Measurements from ENCODE around the gene FGFRL1. TPM values are rescaled to one million over a fixed set of nuclear protein-coding genes. Genes with fewer than 3 reads are reported as not detected.

Gene FGFRL1
- total RNA-seq, 1 donor from 2014 or later = 22.2 TPM

DNA sequence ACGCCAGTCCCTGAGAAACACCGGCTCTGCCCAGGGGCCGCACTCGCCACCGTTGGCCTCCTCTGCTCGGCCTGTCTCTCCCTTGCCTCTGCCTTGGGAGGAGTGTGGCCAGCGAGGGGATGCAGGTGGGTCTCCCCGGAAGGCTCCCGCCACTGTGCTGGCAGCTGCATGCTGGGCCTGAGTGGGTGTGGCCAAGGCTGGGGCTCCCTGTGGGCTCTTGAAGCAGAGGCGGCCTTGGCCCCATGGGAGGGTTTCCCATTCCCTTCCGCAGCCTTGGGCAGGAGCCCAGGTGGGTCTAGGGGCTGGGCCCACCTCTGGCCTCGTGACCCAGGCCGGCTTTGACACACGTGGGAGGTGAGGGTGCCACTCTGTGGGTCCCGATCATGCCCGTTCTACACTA lies 19.1 kb downstream of the FGFRL1 start:
- intact Hi-C loops (cut with DNase I) = no loop called here

DNA sequence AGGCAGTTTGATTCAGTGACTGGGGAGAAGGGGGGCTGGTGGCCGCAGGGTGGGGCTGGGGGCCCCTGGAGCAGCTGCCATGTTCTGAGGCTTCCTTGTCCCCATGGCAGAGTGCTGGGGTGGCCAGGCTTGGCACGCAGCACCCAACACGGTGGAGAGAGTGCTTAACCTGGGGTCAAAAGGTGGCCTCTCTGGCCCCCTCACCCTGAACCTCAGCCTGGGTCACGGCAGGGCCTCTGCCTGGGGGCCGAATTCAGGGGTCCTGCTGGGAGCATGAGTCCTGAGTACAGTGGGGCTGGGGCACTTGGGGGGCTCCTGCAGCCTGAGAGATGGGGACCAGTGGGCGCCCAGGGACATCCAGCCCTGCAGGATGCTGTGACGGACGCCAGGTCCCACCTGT lies 19.9 kb downstream of the FGFRL1 start:
- intact Hi-C loops (cut with DNase I) = no loop called here

More for the DNA sequence above, 19.1 kb downstream of the FGFRL1 start:
- no peak for ATAC-seq (ENCODE audit: poor library complexity)
- DNase-seq = no peak

DNA sequence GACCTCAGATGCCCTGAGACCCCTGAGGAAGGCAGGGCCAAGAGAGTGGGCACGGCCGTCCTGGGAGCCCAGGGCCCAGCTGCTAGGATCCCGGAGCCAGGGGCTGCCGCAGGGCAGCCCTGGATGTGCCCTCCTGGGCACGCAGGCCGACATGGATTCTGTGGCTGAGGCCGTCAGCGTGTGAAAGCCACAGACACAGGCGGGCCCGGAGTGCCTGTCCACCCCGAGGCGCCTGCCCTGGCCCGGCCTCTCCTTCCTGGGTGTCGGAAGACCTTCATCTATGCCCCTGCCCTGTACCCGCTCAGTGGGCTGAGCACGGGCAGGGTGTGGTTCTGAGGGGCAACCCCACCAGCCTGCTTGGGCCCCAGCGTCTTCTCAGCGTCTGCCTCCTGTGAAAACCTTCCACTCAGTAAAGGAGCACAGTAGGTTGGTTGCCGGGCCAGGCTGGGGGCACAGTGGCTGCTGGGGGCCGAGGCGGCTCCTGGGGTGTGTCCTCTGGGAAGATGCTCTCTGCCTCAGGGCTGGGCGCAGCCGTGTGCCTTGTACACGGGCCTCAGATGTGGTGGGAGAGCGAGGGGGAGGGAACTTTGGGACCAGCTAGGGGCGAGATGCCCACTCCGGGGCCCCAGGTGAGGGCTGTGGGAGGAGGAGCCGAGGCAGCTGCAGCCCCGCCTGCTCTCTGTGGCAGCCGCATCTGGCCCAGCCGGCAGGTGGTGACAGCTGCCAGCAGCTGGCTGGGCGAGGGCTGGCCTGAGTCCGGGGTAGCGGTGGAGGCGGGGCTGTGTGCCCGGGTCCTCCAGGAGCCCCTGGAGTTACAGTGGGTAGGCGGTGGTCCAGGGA lies 20.8 kb downstream of the FGFRL1 start:
- intact Hi-C loops (cut with DNase I) = no loop called here
- ATAC-seq (ENCODE audit: poor library complexity) = no peak
- no peak for DNase-seq

More for the DNA sequence above, 19.9 kb downstream of the FGFRL1 start:
- no peak for ATAC-seq (ENCODE audit: poor library complexity)
- no peak for DNase-seq

DNA sequence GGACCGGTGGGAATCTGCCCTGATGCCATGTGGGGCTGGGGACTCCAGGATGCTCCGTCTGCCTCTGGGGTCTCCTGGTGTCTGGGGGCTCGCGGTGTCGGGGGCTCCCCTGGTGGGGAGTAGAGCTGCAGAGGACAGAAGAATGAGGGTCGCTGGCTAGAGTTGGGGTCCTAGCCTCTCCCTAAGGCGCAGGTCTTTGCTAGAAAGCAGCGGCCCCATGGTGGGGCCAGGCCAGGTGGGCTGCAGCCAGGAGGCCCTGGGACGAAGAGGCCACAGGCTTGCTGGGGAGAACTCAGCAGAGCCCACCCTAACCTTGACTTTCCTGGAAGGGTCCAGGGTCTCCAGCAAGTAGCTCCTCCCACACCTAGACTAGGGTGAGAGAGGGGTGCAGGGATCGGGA lies 21.4 kb downstream of the FGFRL1 start:
- ATAC-seq (ENCODE audit: poor library complexity) = no peak
- intact Hi-C loops (cut with DNase I) = no loop called here
- no peak for DNase-seq

DNA sequence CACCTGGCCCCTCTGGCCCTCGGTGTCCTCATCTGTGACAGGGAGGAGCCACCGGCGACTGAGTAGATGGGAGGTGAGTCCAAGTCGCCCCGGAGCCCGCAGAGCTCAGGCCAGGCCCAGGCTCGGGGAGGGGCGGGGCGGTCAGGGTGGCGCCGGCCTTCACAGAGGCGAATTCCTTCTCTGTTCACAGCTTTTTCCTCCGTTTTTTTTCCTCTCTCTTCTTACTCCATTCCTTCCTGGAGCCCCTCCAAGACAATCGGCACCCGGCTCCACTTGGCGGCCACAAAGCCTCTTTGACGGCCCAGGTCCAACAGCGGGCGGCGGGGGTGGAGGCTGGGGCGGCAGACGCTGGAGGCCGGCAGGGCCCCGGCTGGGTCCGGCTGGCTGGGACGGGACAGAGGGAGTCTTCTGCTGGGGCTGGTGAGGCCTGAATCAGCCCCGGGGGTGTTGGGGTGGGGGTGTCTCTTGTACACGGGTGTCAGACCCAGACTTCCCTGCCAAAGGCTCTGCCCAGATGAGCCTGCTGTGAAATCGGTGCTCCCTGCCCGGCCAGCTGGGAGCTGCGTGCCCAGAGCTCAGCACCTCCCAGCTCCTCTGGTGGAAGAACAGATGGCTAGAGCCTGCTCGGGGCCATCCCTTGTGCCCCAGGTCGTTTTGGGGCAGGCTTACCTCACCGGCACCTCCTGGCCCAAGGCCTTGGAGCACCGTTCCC lies 22.6 kb downstream of the FGFRL1 start:
- ATAC-seq (ENCODE audit: poor library complexity) (peak; percentile 53), DNase-seq (peak; percentile 76)
- intact Hi-C loops (cut with DNase I) = no loop called here

DNA sequence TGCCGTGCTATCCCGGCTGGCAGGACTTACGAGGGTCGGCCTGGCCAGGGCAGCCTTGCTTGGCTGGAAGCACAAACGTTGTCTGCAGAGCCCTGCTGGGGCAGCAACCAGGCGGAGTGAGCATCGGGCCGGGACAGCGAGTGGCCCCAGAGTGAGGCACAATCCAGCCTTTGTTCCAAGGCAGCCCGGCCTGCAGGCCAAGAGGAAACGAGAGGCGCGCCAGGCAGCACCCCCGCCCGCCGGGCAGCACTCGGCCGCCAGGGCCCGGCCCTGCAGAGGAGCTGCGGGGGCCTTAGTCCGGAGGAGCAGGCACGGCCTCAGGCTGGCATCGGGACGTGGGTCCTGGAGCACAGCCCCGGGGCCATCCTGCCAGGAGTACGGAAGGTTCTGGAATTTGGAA lies 24.1 kb downstream of the FGFRL1 start:
- intact Hi-C loops (cut with DNase I) = no loop called here
- peak; percentile 60 for ATAC-seq (ENCODE audit: poor library complexity)
- DNase-seq = peak; percentile 78

DNA sequence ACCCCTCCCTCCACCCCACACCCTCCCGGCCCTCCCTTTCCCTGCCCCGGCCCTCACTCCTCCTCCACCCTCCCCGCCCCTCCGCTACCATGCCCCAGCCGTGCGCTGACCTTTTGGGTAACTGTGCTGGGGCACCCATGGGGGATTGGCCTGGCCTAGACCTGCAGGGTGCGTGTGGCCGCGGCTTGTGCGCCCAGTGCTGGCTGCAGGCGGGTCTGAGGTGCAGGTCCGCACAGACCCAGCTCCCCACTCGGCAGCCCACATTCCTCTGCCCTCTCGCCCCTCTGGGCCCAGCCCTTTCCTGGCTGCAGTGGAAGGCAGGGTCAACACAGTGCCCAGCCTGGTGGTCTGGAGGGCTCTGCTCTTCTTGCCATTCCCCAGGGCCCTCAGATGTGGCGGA lies 24.7 kb downstream of the FGFRL1 start:
- ATAC-seq (ENCODE audit: poor library complexity) (peak; percentile 3), DNase-seq (no peak)
- intact Hi-C loops (cut with DNase I) = no loop called here

DNA sequence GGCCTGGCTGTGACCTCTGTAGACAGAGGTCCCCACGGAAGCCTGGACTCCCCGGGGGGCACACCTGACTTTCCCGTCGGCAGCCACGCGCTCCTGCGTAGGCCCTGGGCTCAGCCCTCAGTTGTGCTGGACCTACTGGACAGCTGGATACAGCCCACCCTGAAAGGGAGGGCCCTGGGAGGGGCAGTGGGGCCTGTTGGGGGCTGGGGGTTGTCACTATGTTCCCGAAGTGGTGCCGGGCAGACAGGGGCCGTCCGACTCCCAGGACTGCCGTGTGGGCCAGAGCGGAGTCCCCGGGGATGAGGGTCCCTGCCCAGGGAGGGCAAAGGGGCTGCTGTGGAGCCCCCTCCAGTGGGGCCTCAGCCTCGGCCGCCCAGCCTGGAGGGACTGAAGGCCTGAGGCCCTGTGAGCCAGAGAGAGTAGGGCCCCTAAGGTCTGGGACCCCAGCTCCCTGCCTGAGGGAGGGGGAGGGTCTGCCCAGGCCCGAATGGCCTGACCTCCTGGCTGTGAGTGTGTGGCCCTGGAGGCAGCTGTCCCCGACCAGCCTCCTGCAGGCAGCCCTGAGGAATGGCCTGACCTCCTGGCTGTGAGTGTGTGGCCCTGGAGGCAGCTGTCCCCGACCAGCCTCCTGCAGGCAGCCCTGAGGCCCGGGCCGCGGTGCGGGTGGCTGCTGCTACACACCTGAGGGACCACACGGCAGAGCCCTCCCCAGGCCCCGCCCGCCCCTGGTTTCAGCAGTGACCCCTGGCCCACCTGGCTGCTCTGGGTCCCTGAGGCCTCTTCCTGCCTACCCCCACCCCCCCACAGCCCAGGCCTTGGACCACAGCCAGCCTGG lies 25.8 kb downstream of the FGFRL1 start:
- intact Hi-C loops (cut with DNase I) = no loop called here
- ATAC-seq (ENCODE audit: poor library complexity) = no peak
- DNase-seq = no peak

DNA sequence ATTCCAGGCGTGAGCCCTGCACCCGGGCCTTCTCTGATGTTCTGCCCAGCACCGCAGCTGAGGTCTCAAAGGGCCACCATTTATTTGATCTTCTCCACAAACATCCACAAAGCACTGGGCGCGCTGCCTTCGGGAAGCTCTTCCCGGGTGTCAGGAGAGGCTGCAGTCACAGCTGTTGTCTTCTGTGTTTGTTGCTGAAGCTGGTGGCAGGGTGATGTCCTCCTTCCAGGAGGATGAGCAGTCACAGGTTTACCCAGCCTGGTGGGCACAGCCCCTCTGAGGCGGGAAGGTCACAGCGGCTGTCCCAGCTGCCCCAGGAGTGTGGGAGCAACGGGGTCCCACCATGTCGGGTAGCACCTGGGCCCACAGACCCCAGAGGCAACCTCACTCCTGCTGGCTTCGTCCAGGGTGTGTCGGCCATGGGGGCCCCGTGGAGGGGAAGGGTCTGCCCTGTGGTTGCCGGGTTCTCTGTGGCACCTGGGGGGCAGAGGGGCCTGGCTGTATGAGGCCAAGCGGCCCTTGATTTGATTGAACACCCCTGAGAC lies 27.6 kb downstream of the FGFRL1 start:
- no peak for DNase-seq
- no peak for ATAC-seq (ENCODE audit: poor library complexity)
- intact Hi-C loops (cut with DNase I) = no loop called here

DNA sequence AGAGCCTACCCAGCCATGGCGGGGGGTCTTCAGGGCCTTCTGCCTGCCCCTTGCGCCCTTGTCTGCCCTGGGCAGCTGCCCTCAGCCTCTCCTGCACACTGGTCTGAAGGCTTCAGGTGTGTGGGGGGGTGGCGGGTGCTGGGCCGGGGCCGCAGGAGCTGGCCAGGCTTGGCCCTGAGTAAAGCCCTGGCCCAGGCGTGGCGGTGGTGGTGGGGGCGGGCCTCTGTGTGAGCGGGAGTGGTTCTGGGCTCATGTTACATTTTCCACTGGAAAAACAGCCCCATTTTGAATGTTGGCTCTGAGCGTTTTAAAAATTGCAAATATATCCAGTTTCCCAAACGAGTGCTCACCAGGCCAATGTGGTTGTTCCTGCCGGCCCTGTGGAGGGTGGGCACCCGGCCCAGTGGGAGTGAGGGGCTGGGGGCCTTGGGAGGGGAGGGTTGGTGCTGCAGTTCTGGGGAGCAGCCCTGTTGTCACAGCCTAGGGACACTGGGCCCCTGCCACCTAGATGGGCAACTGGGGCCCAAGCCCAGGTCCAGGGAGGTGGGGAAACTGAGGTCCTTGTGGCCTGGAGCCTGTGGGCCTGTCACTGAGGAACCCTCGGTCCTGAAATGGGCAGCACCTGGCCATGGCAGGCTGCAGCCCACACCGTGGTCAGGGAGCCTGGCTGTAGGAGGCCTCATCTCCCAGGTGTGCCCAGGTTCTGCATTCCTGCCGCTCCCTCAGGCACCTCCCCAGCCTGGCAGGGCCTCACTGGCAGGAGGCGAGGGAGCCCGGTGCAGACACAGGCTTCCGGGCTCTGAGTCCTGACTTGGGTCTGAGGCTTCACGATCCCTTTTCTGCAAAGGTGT lies 28.3 kb downstream of the FGFRL1 start:
- DNase-seq (peak; percentile 31), ATAC-seq (ENCODE audit: poor library complexity) (no peak)
- intact Hi-C loops (cut with DNase I) = no loop called here

DNA sequence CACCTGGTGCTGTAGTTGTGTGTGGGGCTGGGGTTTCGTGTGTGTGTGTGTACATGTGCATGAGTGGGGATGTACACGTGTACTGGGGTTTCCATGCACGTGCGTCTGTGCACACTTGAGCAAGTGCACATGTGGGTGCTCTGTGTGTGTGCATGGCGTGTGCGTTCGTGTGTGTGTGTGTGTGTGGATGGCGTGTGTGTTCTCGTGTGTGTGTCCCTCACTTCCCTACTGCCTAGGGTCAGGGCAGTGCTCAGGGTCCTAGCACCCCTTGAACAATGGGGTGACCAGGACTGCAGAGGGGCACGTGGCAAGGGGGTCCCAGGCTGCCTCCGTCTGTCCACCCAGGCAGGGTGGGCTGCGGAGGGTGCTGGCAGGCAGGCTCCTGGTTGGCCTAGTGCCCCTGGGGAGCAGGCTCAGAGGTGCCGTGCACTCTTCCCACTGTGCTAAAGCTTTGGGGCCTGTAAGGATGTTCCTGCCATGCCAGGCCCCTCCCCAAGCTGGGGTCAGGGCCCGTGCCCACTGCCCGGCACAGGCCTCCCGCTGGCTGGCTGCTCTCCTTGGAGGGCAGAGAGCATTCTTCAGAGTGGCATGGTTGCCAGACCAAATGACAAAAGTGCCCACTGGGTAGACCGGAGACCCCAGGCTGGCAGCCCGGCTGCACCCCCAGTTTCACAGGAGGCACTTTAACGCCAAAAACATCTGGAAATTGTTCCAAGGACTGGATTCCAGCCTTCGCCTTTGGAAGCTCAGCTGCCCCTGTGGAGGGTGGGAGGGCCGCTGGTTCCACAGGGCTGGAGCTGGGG lies 29.1 kb downstream of the FGFRL1 start:
- ATAC-seq (ENCODE audit: poor library complexity) = no peak
- peak; percentile 33 for DNase-seq
- intact Hi-C loops (cut with DNase I) = no loop called here

DNA sequence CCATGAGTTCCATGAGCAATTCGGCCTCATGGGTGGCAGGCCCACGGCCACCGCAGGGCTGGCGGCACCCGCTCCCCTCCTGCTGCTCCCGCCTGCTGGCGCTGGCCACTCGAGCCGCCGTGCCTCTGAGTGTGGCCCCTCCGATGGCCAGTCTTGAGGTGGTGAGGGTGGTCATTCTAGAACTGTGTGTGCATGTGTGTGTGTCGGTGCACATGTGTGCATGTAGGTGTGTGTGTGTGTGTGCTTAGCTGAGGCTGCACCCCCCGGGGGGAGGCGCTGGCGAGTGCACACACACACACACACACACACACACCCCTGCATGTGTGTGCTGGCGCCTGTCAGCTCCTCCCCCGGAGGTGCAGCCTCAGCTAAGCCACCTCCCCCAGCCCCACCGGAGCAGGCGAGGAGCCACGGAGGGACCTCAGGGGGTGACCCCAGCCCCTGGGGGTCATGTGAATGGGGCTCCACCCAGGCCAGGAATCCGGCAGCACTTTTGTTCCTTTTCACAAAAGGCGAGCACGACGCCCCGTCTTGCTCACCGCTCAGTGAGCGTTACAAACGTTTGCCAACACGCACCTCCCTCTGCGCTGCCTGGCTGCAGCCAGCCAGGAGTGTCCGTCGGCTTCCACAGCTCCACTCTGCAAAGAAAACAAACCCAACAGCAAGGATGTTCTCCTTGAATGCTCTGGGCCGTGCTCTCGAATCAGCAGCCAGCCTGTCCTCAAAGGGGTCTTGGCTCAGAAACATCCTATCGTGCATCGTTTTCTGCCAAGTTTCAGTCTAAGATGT lies 29.9 kb downstream of the FGFRL1 start:
- no peak for ATAC-seq (ENCODE audit: poor library complexity)
- intact Hi-C loops (cut with DNase I) = no loop called here

DNA sequence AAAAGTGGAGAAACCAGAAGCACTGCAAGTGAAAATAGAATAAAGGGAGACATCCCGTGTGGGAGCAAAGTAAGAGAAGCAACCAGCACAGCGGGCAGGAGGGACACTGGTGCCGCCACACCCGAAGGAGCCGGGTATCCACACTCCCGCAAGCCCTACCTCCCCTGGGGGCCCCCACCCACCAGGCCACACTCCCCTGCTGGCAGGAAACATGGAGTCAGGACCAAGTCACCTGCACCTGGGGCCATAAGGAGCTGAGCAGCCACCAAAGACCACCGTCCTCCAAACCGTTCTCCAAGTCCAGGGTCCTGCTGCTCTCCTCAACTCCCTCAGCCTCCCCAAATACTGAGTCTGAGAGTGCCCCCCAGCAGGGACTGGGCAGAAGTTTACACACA lies 30.5 kb downstream of the FGFRL1 start:
- intact Hi-C loops (cut with DNase I) = no loop called here
- ATAC-seq (ENCODE audit: poor library complexity) (no peak), DNase-seq (peak; percentile 39)

More for the DNA sequence above, 29.9 kb downstream of the FGFRL1 start:
- DNase-seq = peak; percentile 43

DNA sequence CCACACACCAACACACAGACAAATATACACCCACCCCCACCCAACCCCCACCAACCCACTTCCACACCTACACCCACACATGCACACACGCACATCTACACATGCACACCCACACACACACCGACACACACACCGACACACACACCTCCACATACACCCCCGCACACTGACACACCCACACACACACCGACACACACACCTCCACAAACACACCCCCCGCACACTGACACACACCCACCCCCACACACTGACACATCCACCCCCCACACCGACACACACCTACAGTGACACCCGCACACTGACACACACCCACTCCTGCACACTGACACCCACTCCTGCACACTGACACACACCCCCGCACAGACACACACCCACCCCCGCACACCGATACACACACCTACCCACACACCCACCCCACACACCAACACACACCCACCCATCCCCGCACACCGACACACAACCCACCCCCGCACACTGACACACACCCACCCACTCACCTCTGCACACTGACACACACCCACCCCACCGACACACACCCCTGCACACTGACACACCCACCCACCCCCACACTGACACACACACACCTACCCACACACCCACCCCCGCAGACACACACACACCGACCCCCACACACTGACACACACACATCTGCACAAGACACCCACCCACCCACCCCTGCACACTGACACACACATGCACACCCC lies 31.1 kb downstream of the FGFRL1 start:
- ATAC-seq (ENCODE audit: poor library complexity) (no peak), DNase-seq (no peak)
- intact Hi-C loops (cut with DNase I) = no loop called here

DNA sequence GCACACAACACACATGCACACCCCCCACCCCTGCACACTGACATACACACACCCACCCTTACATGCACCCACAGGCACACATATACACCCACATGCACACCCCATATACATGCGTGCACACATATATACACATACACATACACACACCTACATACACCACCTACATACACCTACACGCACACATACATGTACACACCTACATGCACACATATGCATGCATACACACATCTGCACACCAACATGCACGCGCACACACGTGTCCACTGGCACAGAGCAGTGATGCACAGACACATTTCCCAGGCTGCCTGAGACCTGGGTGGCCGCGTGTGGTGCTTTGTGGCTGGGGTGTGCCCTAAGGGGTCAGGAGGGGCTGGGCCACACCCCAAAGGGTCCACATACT lies 31.7 kb downstream of the FGFRL1 start:
- ATAC-seq (ENCODE audit: poor library complexity) (no peak), DNase-seq (no peak)
- intact Hi-C loops (cut with DNase I) = no loop called here

Data from Right ventricle myocardium superior (tissue), 1 donor.